ENCODE data around the gene RPGRIP1.

DNA sequence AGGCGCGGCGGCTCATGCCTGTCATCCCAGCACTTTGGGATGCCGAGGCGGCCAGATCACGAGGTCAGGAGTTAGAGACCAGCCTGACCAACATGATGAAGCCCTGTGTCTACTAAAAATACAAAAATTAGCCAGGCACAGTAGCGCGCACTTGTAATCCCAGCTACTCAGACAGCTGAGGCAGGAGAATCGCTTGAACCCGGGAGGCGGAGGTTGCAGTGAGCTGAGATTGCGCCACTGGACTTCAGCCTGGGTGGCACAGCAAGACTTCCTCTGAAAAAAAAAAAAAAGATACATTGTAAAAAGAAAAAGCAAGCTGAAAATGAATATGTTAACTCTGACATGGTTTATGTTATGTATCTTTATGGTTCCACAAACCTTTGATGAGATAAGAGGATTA, 33.6 kb downstream of the RPGRIP1 start:
- TF ChIP-seq CTCF (IDR thresholded peaks at IDR 0.05; ENCODE audit: insufficient read depth, low read depth, low read length) (no peak), EZH2 (IDR thresholded peaks at IDR 0.05; ENCODE audit: insufficient read depth, low read length) (no peak)

Data from astrocyte (in vitro differentiated cells and primary cell).